ENCODE data around the gene L3MBTL3.

DNA sequence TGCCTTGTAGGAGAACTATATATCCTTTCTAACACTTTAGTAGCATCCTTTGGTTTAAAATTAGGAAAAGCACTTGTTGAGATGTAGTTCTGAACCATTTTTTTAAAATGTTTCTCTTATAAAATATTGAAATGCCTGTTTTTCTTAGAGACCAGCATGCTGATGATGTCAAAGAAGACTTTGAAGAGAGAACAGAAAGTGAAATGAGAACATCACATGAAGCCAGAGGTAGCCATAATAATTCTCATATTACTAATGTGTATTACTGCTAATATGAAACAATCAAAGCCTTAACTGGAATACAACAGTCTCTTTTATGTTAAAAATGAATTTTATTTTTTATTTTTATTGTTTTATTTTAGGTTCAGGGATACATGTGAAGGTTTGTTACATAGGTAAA, 102.3 kb downstream of the L3MBTL3 start:
- TF ChIP-seq DPF2 (IDR thresholded peaks at IDR 0.05) = no peak
- no peak for TF ChIP-seq SP1 (IDR thresholded peaks at IDR 0.05; ENCODE audit: low read depth, low read length)
- TF ChIP-seq POLR2A (IDR thresholded peaks at IDR 0.05; ENCODE audit: low read depth, low read length) = no peak
- no peak for TF ChIP-seq NFIC (IDR thresholded peaks at IDR 0.05; ENCODE audit: low read depth, low read length)
